CD4-positive, alpha-beta T cell treated with Interleukin-6 at 100 ng/mL for 8 hours (primary cell): ENCODE measurements around the gene SLC16A2.

Experiments
- DNase-seq: peaks from one replicate; pipeline ENCODE4 v3.0.0-alpha.2; 2020; ENCODE audit warnings: mixed read lengths, low spot score

The SLC16A2 gene

GRCh38 chrX:74421036-74421739 lies at the start of gene SLC16A2:
Gene SLC16A2 (plus strand): TSS chrX:74421493. CDS start chrX:74421638, 145 bp downstream.
- peak; percentile 39 for DNase-seq

GRCh38 chrX:74372272-74372671 lies 49.0 kb upstream of the SLC16A2 start:
- no peak for DNase-seq

- DNase-seq, result no peak
Observed at GRCh38 chrX:74377282-74377681, 44.0 kb upstream of the SLC16A2 start.

- DNase-seq, result peak; percentile 51
Observed at GRCh38 chrX:74382613-74383012, 38.7 kb upstream of the SLC16A2 start.

- DNase-seq, result peak; percentile 1
Observed at GRCh38 chrX:74383611-74384010, 37.7 kb upstream of the SLC16A2 start.

- no peak for DNase-seq
Observed at GRCh38 chrX:74389016-74389722, 32.1 kb upstream of the SLC16A2 start.

- DNase-seq, result no peak
Observed at GRCh38 chrX:74395556-74395955, 25.7 kb upstream of the SLC16A2 start.

GRCh38 chrX:74405973-74406489 lies 15.3 kb upstream of the SLC16A2 start:
- DNase-seq, result no peak

- DNase-seq, result no peak
Observed at GRCh38 chrX:74408304-74408703, 13.0 kb upstream of the SLC16A2 start.

GRCh38 chrX:74419864-74420195 lies 1.5 kb upstream of the SLC16A2 start:
- no peak for DNase-seq

GRCh38 chrX:74420196-74421035 lies 877 bp upstream of the SLC16A2 start:
- no peak for DNase-seq

GRCh38 chrX:74421740-74422352 lies 553 bp downstream of the SLC16A2 start:
- no peak for DNase-seq

GRCh38 chrX:74422576-74423288 lies 1.4 kb downstream of the SLC16A2 start:
- DNase-seq, result no peak

- no peak for DNase-seq
Observed at GRCh38 chrX:74423289-74423998, 2.2 kb downstream of the SLC16A2 start.

GRCh38 chrX:74426071-74426470 lies 4.8 kb downstream of the SLC16A2 start:
- DNase-seq, result no peak

GRCh38 chrX:74426615-74427014 lies 5.3 kb downstream of the SLC16A2 start:
- no peak for DNase-seq

- DNase-seq, result no peak
Observed at GRCh38 chrX:74431797-74432196, 10.5 kb downstream of the SLC16A2 start.

- no peak for DNase-seq
Observed at GRCh38 chrX:74434336-74434735, 13.0 kb downstream of the SLC16A2 start.

- no peak for DNase-seq
Observed at GRCh38 chrX:74437530-74437929, 16.2 kb downstream of the SLC16A2 start.

GRCh38 chrX:74438764-74439163 lies 17.5 kb downstream of the SLC16A2 start:
- no peak for DNase-seq

- DNase-seq, result no peak
Observed at GRCh38 chrX:74445099-74445498, 23.8 kb downstream of the SLC16A2 start.
